B cell (primary cell): ENCODE data around the gene FAM222A.

Experiments
- CTCF ChIP-seq: fragments of 200-600 bp; IDR thresholded peaks from one replicate; pipeline ENCODE4 v1.8.0; 2022; ENCODE audit warnings: antibody characterized with exemption, mild to moderate bottlenecking
- EZH2 ChIP-seq: IDR thresholded peaks from 2 replicates; pipeline ENCODE4 v1.6.1; 2012; ENCODE audit warnings: borderline replicate concordance, low read depth, mild to moderate bottlenecking, moderate library complexity, low read length; ENCODE audit not compliant: insufficient read depth, poor library complexity, severe bottlenecking

- TF ChIP-seq CTCF (no peak), EZH2 (no peak)
These were observed 17.7 kb downstream of the FAM222A start for GRCh38 chr12:109731231-109731731.
